Measurements from ENCODE around the gene CPEB1. TPM values are rescaled to one million over a fixed set of nuclear protein-coding genes. Genes with fewer than 3 reads are reported as not detected.

Gene CPEB1
- total and polyA plus RNA-seq, 7 experiments from 2014 or later: 0.07 to 1.0 (median 0.35) TPM; not detected in 1

- CTCF ChIA-PET: no interaction called here
- Mint-ChIP-seq H3K27me3 (peaks cover 0 to 32% (median 0%) of the 10 kb centered on the region in 5 donors), H3K36me3 (no peaks in the 10 kb centered on the region), H3K4me1 (no peaks in the 10 kb centered on the region), H3K4me3 (no peak overlapping the region), H3K27ac (no peak overlapping the region), H3K9me3 (no peaks in the 10 kb centered on the region)
- H3K4me3 ChIP-seq (ENCODE audit: low read length): no peak overlapping the region
- DNase-seq (no peak), ATAC-seq (no peak)
- no peaks in the 10 kb centered on the region for H3K36me3 ChIP-seq (ENCODE audit: control insufficient read depth in 2 of 3, insufficient read depth in 3 of 3, low read length in 3 of 3)
- no peak overlapping the region for H3K27ac ChIP-seq (ENCODE audit: low read depth, low read length)
- intact Hi-C loops (cut with micrococcal nuclease): loop anchor here (10.0 kb wide), 3 partner anchors 96 to 1544 kb away; partner anchors contain the start of genes CPEB1 (in 1 of the 2), HDGFL3 (in 1 of the 2) and TLNRD1 (in 1 of the 2)
- no peaks in the 10 kb centered on the region for H3K27me3 ChIP-seq (ENCODE audit: control insufficient read depth in 2 of 2, insufficient read depth in 2 of 2, low read length in 2 of 2)
- H3K9me3 ChIP-seq (ENCODE audit: control insufficient read depth in 2 of 3, low read length in 3 of 3): no peaks in the 10 kb centered on the region
- POLR2A ChIA-PET: no interaction called here
- no peaks in the 10 kb centered on the region for H3K4me1 ChIP-seq (ENCODE audit: control insufficient read depth in 2 of 2, insufficient read depth in 2 of 2, low read length in 2 of 2)
Observed at GRCh38 chr15:82549199-82549665, 97.9 kb downstream of the CPEB1 start.

GRCh38 chr15:82548700-82549099, 98.5 kb downstream of the CPEB1 start:
- ATAC-seq (no peak), DNase-seq (no peak)
- Mint-ChIP-seq H3K4me3 (no peak overlapping the region), H3K27ac (no peak overlapping the region), H3K27me3 (peaks cover 0 to 31% (median 0%) of the 10 kb centered on the region in 5 donors), H3K36me3 (no peaks in the 10 kb centered on the region), H3K9me3 (no peaks in the 10 kb centered on the region), H3K4me1 (no peaks in the 10 kb centered on the region)
- intact Hi-C loops (cut with micrococcal nuclease): loop anchor here (10.0 kb wide), 3 partner anchors 96 to 1544 kb away; partner anchors contain the start of genes CPEB1 (in 1 of the 2), HDGFL3 (in 1 of the 2) and TLNRD1 (in 1 of the 2)
- H3K27ac ChIP-seq (ENCODE audit: low read depth, low read length): no peak overlapping the region
- H3K27me3 ChIP-seq (ENCODE audit: control insufficient read depth in 2 of 2, insufficient read depth in 2 of 2, low read length in 2 of 2): no peaks in the 10 kb centered on the region
- CTCF ChIA-PET: no interaction called here
- POLR2A ChIA-PET: no interaction called here
- H3K9me3 ChIP-seq (ENCODE audit: control insufficient read depth in 2 of 3, low read length in 3 of 3): no peaks in the 10 kb centered on the region
- no peaks in the 10 kb centered on the region for H3K36me3 ChIP-seq (ENCODE audit: control insufficient read depth in 2 of 3, insufficient read depth in 3 of 3, low read length in 3 of 3)
- H3K4me3 ChIP-seq (ENCODE audit: low read length): no peak overlapping the region
- H3K4me1 ChIP-seq (ENCODE audit: control insufficient read depth in 2 of 2, insufficient read depth in 2 of 2, low read length in 2 of 2): no peaks in the 10 kb centered on the region

- H3K27me3 Mint-ChIP-seq: peaks cover 0 to 13% (median 0%) of the 10 kb centered on the region in 5 donors
- Histone ChIP-seq H3K4me3 (ENCODE audit: low read length) (no peak overlapping the region), H3K27me3 (ENCODE audit: control insufficient read depth in 2 of 2, insufficient read depth in 2 of 2, low read length in 2 of 2) (no peaks in the 10 kb centered on the region), H3K27ac (ENCODE audit: low read depth, low read length) (no peak overlapping the region), H3K9me3 (ENCODE audit: control insufficient read depth in 2 of 3, low read length in 3 of 3) (no peaks in the 10 kb centered on the region), H3K36me3 (ENCODE audit: control insufficient read depth in 2 of 3, insufficient read depth in 3 of 3, low read length in 3 of 3) (peaks cover 0 to 3% (median 0%) of the 10 kb centered on the region in 3 experiments), H3K4me1 (ENCODE audit: control insufficient read depth in 2 of 2, insufficient read depth in 2 of 2, low read length in 2 of 2) (peaks cover 5 to 6% of the 10 kb centered on the region in 2 donors)
- H3K36me3 Mint-ChIP-seq: peaks cover 0 to 2% (median 0%) of the 10 kb centered on the region in 5 donors
- POLR2A ChIA-PET: no interaction called here
- peaks cover 0 to 15% (median 9%) of the 10 kb centered on the region in 7 donors for H3K4me1 Mint-ChIP-seq
- ATAC-seq: no peak
- DNase-seq: no peak
- CTCF ChIA-PET: no interaction called here
- intact Hi-C loops (cut with micrococcal nuclease): loop anchor here (10.0 kb wide), 3 partner anchors 99 to 1541 kb away; partner anchors contain the start of genes CPEB1 (in 1 of the 2), HDGFL3 (in 1 of the 2) and TLNRD1 (in 1 of the 2)
- no peak overlapping the region for H3K27ac Mint-ChIP-seq
- H3K4me3 Mint-ChIP-seq: no peak overlapping the region
- H3K9me3 Mint-ChIP-seq: no peaks in the 10 kb centered on the region
Observed at GRCh38 chr15:82545478-82545877, 101.7 kb downstream of the CPEB1 start.

GRCh38 chr15:82545002-82545401, 102.2 kb downstream of the CPEB1 start:
- intact Hi-C loops (cut with micrococcal nuclease): loop anchor here (10.0 kb wide), 3 partner anchors 100 to 1540 kb away; partner anchors contain the start of genes CPEB1 (in 1 of the 2), HDGFL3 (in 1 of the 2) and TLNRD1 (in 1 of the 2)
- Histone ChIP-seq H3K27me3 (ENCODE audit: control insufficient read depth in 2 of 2, insufficient read depth in 2 of 2, low read length in 2 of 2) (no peaks in the 10 kb centered on the region), H3K4me1 (ENCODE audit: control insufficient read depth in 2 of 2, insufficient read depth in 2 of 2, low read length in 2 of 2) (peaks cover 5 to 6% of the 10 kb centered on the region in 2 donors), H3K27ac (ENCODE audit: low read depth, low read length) (no peak overlapping the region), H3K36me3 (ENCODE audit: control insufficient read depth in 2 of 3, insufficient read depth in 3 of 3, low read length in 3 of 3) (peaks cover 0 to 3% (median 0%) of the 10 kb centered on the region in 3 experiments), H3K4me3 (ENCODE audit: low read length) (no peak overlapping the region), H3K9me3 (ENCODE audit: control insufficient read depth in 2 of 3, low read length in 3 of 3) (no peaks in the 10 kb centered on the region)
- peaks cover 0 to 15% (median 9%) of the 10 kb centered on the region in 7 donors for H3K4me1 Mint-ChIP-seq
- DNase-seq (no peak), ATAC-seq (no peak)
- H3K9me3 Mint-ChIP-seq: no peaks in the 10 kb centered on the region
- ChIA-PET CTCF (no interaction called here), POLR2A (no interaction called here)
- H3K36me3 Mint-ChIP-seq: peaks cover 0 to 2% (median 0%) of the 10 kb centered on the region in 5 donors
- no peak overlapping the region for H3K4me3 Mint-ChIP-seq
- H3K27ac Mint-ChIP-seq: no peak overlapping the region
- H3K27me3 Mint-ChIP-seq: peaks cover 0 to 8% (median 0%) of the 10 kb centered on the region in 5 donors

- no peak for DNase-seq
- H3K4me3 Mint-ChIP-seq: no peak overlapping the region
- no peak for ATAC-seq
- H3K9me3 ChIP-seq (ENCODE audit: control insufficient read depth in 2 of 3, low read length in 3 of 3): no peaks in the 10 kb centered on the region
- no peaks in the 10 kb centered on the region for H3K9me3 Mint-ChIP-seq
- H3K4me1 Mint-ChIP-seq: peaks cover 3 to 15% (median 9%) of the 10 kb centered on the region in 7 donors
- H3K36me3 ChIP-seq (ENCODE audit: control insufficient read depth in 2 of 3, insufficient read depth in 3 of 3, low read length in 3 of 3): peaks cover 0 to 3% (median 0%) of the 10 kb centered on the region in 3 experiments
- ChIA-PET CTCF (no interaction called here), POLR2A (no interaction called here)
- H3K27ac Mint-ChIP-seq: no peak overlapping the region
- H3K36me3 Mint-ChIP-seq: peaks cover 0 to 2% (median 0%) of the 10 kb centered on the region in 5 donors
- H3K27me3 Mint-ChIP-seq: peaks cover 0 to 8% (median 0%) of the 10 kb centered on the region in 5 donors
- H3K27me3 ChIP-seq (ENCODE audit: control insufficient read depth in 2 of 2, insufficient read depth in 2 of 2, low read length in 2 of 2): no peaks in the 10 kb centered on the region
- intact Hi-C loops (cut with micrococcal nuclease): loop anchor here (10.0 kb wide), 3 partner anchors 100 to 1540 kb away; partner anchors contain the start of genes CPEB1 (in 1 of the 2), HDGFL3 (in 1 of the 2) and TLNRD1 (in 1 of the 2)
- H3K27ac ChIP-seq (ENCODE audit: low read depth, low read length): no peak overlapping the region
- no peak overlapping the region for H3K4me3 ChIP-seq (ENCODE audit: low read length)
- peaks cover 6 to 8% of the 10 kb centered on the region in 2 donors for H3K4me1 ChIP-seq (ENCODE audit: control insufficient read depth in 2 of 2, insufficient read depth in 2 of 2, low read length in 2 of 2)
Observed at GRCh38 chr15:82544431-82544830, 102.7 kb downstream of the CPEB1 start.

- intact Hi-C loops (cut with micrococcal nuclease): loop anchor here (10.0 kb wide), 3 partner anchors 102 to 1538 kb away; partner anchors contain the start of genes CPEB1 (in 1 of the 2), HDGFL3 (in 1 of the 2) and TLNRD1 (in 1 of the 2)
Observed at GRCh38 chr15:82543160-82543559, 104.0 kb downstream of the CPEB1 start.

More at GRCh38 chr15:82543160-82543559, 104.0 kb downstream of the CPEB1 start:
- DNase-seq (peak in 3 of 9 donors; percentile 35 to 49 (median 40)), ATAC-seq (no peak)
- Mint-ChIP-seq H3K36me3 (peaks cover 0 to 11% (median 3%) of the 10 kb centered on the region in 5 donors), H3K27me3 (peaks cover 0 to 8% (median 0%) of the 10 kb centered on the region in 5 donors), H3K4me1 (peaks cover 11 to 26% (median 20%) of the 10 kb centered on the region in 7 donors), H3K9me3 (no peaks in the 10 kb centered on the region), H3K27ac (peak overlapping the region in 4 of 9 donors; percentile 8 to 47 (median 34)), H3K4me3 (peak overlapping the region in 4 of 10 donors; percentile 2 to 52 (median 40))
- H3K4me3 ChIP-seq (ENCODE audit: low read length): no peak overlapping the region
- peaks cover 10 to 18% of the 10 kb centered on the region in 2 donors for H3K4me1 ChIP-seq (ENCODE audit: control insufficient read depth in 2 of 2, insufficient read depth in 2 of 2, low read length in 2 of 2)
- H3K27me3 ChIP-seq (ENCODE audit: control insufficient read depth in 2 of 2, insufficient read depth in 2 of 2, low read length in 2 of 2): no peaks in the 10 kb centered on the region
- H3K36me3 ChIP-seq (ENCODE audit: control insufficient read depth in 2 of 3, insufficient read depth in 3 of 3, low read length in 3 of 3): peaks cover 7 to 12% (median 8%) of the 10 kb centered on the region in 3 experiments
- H3K27ac ChIP-seq (ENCODE audit: low read depth, low read length): no peak overlapping the region
- POLR2A ChIA-PET: no interaction called here
- CTCF ChIA-PET: interaction anchor here (0.6 to 1.0 kb wide), 2 partner anchors 457 to 1539 kb away, joined by 3 read pairs; no protein-coding TSS in a partner anchor
- no peaks in the 10 kb centered on the region for H3K9me3 ChIP-seq (ENCODE audit: control insufficient read depth in 2 of 3, low read length in 3 of 3)
